Activated CD4-positive, alpha-beta T cell treated with anti-CD3 and anti-CD28 coated beads, Interleukin-2, amount 50 U/mL, for 48 hours (primary cell): Measurements from ENCODE around the gene ANKDD1B.

Source experiments
- DNase-seq, 2 experiments: peaks; one replicate each; pipeline ENCODE4 v3.0.0-alpha.2; 2020

Gene ANKDD1B

DNA sequence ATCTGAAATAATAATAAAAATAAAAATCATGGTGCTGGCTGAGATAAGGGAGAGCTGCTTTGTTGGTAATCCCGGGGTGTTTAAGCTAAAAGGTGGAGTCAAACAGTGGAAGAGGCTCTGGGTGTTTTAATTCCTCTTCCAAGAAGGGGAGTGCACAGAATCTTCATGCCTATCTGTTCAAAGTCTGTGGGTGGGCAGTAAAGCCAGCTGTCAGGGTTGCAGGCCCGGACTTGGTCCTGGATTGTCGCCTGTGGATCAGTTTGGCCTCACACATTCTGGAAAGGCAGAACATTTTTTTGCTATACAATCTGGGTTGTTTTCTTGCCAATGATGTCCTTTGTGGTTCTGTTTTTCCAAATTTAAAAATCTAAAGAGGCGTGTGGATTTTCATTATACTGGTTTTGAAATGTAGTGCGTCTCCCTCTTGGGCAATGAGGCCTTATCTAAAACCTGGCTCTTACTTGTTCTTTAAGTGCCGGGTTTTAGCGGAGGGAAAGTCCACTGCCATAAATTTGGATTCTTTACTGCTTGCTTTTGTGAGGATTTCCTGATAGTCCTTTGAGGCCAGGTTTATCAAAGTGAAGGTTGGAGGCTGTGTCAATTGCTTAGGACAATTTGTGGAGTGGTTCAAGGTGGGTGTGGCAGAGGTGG is 5.8 kb downstream of the ANKDD1B start:
- no peak for DNase-seq

DNA sequence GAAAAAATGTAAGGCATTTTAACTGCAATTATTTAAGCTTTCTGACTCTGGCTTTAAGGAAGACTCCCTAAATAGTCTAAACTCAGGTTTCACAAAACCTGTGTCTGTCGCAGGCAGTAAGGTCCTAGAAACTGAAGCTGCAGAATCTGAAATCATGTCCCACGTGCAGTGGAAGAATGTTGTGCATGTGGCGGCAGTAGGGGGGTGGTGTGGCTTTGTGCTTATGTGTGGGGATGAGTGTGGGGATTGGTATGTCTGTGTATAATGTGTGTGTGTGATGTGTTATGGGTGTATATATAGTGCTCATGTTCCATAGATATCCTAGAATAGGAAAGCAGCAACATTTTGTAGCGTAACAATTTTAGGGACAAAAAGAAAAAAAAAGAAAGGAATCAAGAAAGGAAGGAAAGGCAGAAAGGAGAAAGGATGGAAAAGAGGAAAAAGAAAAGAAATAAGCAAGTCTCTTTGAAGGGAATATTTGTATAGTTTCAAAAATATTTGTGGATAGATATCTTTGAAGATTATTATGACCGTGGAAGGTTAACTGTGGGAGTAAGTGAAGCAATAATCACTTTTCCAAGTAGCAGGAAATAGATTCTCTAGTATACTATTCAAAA is 6.6 kb downstream of the ANKDD1B start:
- no peak for DNase-seq

DNA sequence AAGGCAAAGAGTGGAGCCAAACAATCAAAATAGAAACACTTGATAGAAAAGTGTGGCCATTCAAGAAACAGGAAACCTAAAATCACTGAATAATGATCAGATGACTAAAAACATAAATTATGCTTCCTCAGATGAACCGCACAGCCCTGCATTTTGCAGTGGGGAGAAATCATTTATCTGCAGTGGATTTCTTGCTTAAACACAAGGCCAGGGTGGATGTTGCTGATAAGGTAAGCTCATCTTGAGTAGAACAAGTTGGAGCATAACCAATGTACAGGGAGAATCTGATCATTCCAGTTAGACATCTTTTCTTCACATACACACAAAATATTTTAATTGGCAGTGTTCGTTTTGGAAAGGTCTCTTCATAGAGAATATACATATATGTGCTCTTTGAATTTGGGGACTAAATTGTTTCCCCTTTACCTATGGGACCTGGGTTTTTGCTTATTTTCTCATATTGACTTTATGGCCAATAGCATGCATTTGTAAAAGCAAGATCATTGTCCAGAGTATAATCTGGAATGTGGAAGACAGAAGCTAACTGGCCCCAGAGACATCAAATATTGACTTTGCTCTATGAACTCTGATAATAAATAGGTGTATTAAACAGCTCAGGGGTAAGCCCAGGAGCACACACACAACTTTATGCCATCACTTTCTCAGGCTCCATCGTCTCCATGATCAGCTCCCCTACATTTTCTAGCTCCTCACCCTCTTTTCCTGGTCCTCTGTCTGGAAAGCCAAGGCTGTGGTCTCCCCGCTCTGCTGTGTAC is 9.1 kb downstream of the ANKDD1B start:
- no peak for DNase-seq

DNA sequence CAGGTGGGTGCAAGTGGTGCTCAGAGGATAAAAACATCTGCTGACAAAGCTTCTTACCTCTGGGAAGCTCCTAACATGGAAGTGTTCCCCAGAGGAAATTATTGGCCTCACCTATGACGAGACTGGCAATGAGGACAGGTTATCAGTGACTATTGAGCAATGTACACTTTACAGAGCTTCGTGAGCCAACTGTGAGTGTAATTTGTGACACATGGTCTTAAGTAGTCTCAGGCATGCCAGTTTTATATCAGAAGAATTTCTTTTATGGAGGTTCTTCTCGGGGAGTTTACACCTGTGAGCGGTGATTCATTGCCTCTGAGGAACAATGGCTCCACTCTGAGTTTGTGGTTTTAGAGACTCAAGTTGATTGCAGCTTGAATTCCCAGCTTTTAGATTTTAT is 11.3 kb downstream of the ANKDD1B start:
- no peak for DNase-seq

DNA sequence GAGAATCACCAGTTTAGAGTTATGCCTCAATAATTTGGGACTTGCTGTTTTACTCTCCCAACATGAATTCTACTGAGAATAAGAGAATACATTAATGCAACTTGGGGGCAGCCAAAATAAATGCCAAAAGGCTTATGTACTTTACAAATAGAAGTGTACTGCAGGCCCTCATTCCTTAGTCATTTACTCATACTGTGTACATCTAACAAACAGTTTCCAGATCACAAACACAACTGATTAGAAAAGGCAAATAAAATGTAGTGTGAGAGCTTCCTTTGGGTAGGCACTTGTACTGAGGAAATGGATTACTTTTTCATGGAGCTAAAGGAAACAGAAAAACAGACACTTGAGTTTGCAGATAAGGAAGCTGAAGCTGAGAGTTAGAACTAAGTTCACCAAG is 12.6 kb downstream of the ANKDD1B start:
- DNase-seq, result no peak

DNA sequence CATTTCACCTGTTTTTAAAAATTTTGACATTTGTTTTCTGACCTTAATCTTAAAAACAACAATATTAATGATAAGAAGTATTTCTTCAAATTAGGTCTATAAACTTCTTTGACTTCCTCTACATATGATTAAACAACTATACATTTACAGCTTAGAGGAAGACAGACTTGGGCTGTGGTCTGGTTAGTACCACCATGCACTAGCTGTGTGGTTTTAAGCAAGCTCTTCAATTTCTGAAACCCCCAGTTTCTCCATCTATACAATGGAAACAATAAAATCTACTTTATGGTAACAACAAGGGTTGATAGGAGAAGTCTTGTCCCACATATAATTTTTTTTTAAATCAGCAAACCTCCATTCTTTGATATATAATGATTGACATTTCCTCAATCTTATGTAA is 15.7 kb downstream of the ANKDD1B start:
- DNase-seq, result no peak

DNA sequence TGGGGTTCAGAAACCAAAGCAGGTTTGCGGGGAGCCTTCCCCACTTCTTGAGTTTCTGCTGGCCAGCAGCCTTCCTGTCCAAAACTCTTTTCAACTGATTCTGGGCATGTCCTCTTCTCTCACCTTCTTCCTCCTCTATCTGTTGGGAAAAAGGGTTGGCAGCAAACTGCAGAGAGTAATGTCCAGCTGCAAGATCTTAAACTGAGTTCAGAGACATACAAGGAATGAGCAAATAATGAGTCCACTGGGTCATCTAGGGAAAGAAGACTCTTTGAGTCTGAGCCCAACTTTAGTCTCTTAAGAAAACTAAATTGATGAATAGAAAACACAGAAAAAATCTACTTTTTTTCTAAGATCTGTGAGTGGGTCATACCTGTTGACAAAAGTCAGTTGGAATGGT is 16.5 kb downstream of the ANKDD1B start:
- DNase-seq, result no peak

DNA sequence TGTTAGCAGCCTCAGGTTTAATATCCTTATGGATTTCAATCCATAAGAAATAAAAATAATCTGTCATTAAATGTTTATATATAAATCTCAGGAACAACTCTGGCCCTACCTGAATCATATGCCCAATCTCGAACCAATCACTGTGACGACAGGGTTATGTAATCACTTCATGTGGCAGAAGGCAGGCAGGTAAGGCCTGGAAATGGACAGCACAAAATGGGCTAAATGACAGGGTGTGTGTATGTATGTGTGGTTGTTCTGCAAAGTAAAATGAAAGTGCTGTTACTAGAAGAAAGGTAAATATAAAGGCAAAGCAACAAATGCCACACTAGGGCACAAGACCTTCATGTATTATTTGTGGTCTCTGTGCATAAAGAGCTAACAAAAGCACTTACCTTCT is 19.6 kb downstream of the ANKDD1B start:
- no peak for DNase-seq

DNA sequence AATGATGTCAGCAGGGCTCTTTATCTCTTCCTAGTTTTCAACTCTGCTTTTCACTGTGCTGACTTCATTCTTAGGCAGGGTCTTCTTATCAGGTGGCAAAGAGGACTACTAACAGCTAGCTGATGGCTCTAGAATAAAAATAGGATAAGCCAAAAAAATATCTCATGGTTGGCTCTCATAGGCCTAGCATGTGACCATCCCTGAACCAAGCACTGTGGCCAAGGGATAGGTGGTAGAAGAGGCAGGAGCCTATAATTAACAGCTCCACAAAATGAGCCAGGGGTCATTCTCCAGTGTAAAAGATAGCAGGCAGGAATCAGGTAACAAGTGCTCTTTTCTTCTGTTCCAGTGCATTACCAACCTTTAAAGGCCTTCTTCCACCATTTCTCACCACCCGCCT is 21.1 kb downstream of the ANKDD1B start:
- DNase-seq, result no peak

DNA sequence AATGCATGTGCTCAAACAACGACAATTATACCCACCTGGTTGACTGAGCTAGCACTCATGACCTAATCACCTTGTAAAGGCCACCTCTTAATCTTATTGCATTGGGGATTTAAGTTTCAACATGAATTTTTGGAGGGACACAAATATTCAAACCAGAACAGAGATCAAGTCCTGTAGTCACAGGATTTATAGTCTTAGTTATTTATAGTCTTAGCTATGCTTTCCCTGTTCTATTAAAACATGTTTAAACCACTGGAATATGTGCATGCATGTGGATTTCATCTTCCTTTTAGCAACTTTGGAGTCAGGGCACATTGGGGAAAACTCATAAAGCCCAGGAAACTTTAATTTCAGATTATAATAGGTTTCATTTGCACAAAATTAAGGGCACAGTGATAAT is 26.7 kb downstream of the ANKDD1B start:
- DNase-seq, result no peak

DNA sequence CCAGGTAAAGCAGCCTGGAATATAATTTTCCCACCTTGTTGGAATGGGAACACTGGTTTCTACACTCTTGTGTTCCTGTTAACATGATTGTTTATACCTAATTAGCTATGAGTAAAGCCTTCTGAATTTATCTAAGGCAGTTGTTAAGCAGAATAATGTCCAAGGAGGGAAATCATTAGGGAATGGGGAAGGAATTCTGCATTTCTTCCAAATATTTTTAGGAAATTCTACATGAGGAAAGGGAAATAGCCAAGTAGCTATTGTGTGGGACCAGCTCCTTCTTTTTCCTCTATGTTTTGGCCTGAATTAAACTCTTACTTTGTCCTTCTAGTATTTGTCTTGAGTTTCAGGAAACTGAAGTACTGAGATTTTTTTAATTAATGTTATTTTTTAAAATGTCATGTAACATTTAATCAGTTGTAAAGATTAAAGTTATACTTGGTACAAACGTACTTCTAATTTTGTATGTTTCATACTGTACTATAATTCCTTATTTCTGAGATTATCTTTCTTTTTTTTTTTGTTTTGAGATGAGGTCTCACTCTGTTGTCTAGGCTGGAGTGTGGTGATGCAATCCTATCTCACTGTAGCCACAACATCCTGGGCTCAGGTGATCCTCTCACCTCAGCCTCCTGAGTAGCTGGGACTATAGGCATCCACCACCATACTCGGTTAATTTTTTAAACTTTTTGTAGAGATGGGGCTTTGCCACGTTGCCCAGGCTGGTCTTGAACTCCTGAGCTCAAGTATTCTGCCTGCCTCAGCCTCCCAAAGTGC is 28.5 kb downstream of the ANKDD1B start:
- DNase-seq, result no peak

DNA sequence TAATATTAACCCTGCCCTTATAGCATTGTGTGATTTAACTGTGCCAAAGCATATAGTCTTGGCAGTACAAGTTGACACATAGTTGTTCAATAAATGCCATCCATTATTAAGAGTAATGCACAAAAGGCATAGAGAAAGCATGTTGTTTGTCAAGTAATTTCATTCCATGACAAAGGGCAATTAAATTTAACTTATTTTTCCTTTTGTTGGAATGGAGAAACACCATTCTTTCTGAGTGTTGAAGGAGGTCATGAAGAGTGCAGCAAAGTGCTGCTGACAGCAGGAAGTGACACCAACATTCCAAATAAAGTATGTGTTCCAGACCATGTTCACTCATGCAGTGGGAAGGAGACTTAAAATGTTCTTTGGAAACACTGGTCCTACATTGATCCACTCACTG is 29.1 kb downstream of the ANKDD1B start:
- DNase-seq, result no peak

DNA sequence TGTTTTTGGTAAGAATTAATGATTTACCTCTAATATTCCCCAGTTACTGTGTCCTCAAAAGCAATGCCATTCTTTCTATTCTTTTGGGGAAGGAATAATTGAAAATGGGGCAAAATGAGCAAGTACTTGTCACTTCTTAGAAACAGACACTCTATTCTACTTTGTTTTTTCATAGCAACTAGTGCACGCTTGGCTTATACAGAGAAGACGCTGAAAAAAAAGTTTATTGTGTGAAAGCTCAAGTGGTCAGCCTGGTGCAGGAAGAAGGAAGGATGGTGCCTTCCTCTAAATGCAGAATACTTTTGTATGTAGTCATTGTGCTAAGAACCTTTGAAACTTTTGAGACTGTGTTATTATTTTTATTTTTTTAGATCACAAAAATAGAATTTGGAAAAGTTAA is 29.6 kb downstream of the ANKDD1B start:
- DNase-seq, result no peak

DNA sequence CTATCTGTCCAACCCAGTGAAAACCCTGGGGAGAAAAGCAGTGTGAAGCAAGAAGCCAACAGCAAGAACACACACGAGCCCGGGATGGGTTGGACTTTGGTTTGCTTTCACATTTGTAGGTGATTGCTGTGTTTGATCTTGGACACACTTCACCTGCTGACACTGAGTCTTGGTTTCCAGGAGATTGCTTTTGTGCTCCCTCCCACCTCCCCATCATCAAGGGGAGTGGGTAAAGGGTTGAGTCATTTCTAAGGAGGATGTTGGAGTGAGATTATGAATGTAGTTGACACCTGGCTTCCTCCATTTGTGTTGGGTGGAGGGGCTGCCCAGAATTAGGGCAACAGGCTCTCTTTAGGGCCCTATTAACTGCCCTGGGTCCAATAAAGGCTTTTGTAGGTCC is 37.5 kb downstream of the ANKDD1B start:
- DNase-seq, result no peak

DNA sequence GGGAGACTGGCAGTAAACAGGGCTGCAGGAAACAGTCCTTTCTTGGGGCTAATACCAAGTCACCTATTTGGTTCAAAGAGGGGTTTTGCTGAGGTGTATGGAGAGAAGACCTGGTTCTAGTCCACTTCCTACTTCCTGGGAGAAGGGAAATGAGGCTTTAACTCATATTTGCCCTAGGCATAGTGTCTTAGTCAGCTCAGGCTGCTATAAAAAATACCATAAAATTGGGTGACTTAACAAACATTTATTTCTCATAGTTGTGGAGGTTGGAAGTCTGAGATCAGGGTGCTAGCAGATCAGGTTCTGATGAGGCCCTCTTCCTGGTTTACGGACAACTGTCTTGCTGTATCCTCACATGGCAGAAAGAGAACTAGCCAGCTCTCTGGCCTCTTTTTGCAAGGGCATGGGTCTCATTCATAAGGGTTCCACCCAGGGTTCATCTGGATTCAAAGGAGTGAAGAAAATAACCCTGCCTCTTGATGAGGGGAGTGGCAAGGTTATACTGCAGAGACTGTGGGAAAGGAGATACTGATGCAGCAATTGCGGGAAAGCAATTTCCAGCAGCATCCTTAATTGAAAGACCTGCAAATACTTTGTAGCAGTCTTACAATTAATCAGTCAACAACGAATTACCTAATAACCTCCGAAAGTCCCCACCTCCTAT is 40.5 kb downstream of the ANKDD1B start:
- DNase-seq, result no peak

DNA sequence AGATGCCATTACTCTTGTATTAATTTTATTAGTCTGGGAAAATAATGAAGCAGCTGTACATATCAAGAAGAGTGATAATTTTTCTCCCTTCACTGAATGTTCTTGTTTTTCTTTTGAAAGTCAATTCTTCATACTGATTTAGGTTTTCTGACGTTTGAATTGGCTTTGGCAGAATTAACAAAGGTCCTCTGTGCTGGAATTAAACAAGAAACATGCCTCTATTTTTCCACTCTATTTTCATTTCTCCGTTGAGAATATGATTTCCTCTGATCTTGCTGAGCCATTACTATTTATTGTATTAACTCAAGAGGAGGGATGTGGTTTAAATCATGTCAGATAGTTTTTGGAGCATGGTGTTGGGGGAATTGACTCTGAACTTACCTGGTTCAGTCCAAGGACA is 42.3 kb downstream of the ANKDD1B start:
- no peak for DNase-seq

DNA sequence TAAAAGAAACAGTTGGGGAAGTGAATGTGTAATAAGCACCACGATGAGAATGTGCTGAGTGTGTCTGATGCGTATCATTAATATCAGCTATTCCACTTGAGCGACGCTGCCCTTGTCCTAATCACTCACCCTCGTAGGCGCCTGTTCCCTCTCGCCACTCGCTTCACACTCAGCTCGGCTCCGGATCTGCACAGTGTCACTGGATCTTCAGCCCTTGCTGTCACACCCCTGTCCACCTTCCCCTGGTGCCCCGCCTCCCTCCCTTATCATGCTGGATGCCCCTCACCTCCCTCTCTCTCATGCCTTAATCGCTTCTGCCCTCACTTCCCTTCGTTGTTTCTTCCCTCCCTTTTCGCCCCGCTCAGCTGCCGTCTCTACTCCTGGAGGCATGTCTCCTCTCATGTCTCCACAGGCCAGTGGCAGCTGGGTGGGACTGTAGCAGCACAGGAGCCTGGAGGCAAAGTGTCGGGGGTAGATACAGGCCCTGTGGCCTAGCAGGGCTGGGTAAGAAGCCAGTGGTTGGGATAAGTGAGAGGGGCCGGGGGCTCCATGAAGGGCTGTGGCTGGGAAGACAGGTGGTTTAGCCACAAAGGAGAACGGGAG is 43.5 kb downstream of the ANKDD1B start:
- no peak for DNase-seq

DNA sequence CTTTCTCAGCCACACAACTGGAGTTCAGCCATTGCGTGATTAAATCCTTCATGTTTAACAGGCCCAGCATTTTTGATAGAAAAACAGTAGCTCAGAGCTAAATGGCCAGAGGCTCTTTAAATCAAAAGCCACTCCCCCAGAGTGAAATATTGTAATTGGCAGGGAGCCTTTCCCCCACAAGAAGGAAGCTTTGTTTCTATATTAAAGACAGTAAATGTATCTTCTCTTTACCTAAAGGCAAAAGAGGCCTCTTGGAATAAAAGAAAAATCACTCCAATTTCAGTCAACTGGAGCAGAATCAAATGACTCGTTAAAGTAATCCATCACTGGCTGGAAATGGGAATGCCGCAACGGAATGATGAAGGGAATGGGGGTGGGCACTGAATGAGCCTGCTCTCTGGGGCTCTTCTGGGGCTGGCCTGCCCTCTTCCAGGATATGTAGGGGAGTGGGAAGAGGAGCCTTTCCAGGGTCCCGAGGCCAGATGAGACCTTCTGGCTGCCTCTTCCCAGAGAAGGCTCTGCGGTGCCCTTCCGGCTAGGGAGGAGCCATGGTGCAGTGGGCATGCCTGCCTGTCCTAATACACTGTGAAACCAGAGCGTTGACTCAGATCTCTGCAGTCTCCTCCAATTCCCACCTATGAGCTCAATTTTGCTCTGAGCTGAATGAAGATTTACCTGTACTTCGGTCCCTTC is 45.2 kb downstream of the ANKDD1B start:
- no peak for DNase-seq

DNA sequence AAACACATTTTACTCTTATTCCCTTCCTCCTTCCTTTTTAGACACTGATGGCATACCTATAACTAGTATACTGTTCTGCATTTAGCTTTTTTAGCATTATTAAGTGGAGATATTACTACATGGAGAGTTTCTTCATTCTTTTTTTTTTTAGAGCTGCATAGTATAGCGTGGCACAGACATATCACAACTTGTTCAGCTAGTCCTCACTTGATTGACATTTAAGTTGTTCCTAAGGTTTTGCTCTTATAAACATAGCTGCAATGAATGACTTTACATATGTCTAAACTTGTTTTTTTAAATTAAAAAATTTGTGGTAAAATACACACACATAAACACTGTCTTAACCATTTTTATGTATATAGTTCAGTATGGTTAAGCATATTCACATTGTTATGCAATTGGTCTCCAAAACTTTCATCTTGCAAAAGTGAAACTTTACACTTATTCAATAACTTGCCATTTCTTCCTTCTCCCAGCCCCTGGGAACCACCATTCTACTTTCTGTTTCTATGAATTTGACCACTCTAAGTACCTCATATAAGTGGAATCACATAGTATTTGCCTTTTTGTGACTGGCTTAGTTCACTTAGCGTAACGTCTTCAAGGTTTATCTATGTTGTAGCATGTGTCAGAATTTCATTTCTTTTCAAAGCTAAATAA is 48.7 kb downstream of the ANKDD1B start:
- no peak for DNase-seq

DNA sequence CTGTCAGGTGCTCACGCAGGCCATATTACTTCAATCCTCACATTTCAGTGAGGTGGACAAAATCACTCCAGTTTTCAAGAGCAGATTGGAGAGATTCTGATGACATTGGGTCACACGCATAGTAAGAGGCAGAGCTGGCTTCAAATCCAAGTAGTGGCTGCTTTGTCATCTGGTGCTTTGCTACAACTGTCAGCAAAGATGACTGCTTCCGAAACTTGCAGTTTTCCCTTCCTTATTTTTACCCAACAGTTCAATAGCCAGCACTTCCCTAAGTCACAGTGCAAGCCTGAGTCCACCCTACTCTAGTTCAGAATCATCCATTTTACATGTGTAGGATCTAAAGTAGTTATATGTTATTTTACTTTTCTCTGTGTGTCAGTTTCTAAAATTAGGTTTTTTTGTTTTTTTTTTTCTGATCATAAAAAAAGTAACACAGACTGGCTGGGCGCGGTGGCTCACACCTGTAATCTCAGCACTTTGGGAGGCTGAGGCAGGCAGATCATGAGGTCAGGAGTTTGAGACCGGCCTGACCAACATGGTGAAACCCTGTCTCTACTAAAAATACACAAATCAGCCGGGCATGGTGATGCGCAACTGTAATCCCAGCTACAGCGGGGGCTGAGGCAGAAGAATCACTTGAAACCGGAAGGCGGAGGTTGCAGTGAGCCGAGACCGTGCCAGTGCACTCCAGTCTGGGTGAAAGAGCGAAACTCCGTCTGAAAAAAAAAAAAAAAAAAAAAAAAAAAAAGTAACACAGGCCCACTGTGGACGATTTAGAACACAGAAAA is 49.6 kb downstream of the ANKDD1B start:
- DNase-seq, result no peak

DNA sequence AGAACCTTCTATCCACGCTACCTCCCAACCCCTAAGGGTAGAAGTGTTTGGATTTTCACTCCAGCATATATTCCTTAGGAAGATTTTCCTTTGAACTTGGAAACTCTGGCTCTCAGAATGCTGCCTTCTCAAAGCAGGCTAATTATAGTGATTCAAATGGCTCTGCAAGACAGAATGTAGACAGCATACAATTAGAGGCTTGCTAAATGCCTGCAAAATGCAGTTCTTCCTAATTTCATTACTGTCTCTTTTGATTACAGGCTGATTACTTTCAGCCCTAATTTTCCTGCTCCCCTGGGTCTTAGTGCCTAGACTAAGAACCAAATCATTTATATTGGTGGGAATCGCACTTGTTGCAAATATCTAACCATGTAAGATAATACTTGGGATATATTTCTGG is 50.8 kb downstream of the ANKDD1B start:
- DNase-seq, result no peak
